ENCODE results near the gene PLEKHA1. TPM values are rescaled to one million over a fixed set of nuclear protein-coding genes. Genes with fewer than 3 reads are reported as not detected.

Gene PLEKHA1
- total and polyA plus RNA-seq, 12 donors, result 8.3 to 22.3 (median 13.1) TPM

DNA sequence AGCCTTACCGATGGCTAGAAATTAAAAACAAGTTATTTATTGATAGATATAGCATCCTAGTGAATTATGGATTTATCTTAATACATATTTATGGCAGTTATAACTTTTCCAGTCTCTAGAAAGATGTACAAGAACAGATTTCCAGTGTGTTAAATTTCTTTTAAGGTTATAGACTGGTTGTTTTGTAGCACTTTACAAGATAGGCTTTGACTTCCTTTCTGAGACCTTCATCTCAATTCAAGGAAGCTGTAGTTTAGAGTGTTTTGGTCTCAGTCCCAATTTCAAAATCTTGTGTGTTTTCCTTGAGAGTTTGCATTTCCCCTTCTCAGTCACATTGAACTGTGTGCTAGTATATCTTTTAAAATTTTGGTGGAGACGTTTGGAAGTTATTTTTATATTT is 30.1 kb downstream of the PLEKHA1 start:
- peaks cover 0 to 8% of the 10 kb centered on the region in 2 donors for H3K36me3 ChIP-seq (replicated peaks in 1 of 2)
- intact Hi-C loops (cut with DNase I), result no loop called here
- WGBS, 4 donors, result 65 to 74% (median 67%) methylated on average over 2 of the region's 2 CpGs
- peaks cover 0 to 5% (median 0%) of the 10 kb centered on the region in 3 donors for H3K9me3 ChIP-seq (replicated peaks in 1 of 3)
- H3K4me1 ChIP-seq (replicated peaks in 1 of 2), result no peaks in the 10 kb centered on the region
- no peaks in the 10 kb centered on the region for H3K27me3 ChIP-seq
- TF ChIP-seq, protein P1, sequence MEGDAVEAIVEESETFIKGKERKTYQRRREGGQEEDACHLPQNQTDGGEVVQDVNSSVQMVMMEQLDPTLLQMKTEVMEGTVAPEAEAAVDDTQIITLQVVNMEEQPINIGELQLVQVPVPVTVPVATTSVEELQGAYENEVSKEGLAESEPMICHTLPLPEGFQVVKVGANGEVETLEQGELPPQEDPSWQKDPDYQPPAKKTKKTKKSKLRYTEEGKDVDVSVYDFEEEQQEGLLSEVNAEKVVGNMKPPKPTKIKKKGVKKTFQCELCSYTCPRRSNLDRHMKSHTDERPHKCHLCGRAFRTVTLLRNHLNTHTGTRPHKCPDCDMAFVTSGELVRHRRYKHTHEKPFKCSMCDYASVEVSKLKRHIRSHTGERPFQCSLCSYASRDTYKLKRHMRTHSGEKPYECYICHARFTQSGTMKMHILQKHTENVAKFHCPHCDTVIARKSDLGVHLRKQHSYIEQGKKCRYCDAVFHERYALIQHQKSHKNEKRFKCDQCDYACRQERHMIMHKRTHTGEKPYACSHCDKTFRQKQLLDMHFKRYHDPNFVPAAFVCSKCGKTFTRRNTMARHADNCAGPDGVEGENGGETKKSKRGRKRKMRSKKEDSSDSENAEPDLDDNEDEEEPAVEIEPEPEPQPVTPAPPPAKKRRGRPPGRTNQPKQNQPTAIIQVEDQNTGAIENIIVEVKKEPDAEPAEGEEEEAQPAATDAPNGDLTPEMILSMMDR (IDR thresholded peaks at IDR 0.05), result no peak
- no peak for TF ChIP-seq POLR2A (IDR thresholded peaks at IDR 0.05)
- no peak overlapping the region for H3K4me3 ChIP-seq
- no peak for DNase-seq
- no peak overlapping the region for H3K27ac ChIP-seq

DNA sequence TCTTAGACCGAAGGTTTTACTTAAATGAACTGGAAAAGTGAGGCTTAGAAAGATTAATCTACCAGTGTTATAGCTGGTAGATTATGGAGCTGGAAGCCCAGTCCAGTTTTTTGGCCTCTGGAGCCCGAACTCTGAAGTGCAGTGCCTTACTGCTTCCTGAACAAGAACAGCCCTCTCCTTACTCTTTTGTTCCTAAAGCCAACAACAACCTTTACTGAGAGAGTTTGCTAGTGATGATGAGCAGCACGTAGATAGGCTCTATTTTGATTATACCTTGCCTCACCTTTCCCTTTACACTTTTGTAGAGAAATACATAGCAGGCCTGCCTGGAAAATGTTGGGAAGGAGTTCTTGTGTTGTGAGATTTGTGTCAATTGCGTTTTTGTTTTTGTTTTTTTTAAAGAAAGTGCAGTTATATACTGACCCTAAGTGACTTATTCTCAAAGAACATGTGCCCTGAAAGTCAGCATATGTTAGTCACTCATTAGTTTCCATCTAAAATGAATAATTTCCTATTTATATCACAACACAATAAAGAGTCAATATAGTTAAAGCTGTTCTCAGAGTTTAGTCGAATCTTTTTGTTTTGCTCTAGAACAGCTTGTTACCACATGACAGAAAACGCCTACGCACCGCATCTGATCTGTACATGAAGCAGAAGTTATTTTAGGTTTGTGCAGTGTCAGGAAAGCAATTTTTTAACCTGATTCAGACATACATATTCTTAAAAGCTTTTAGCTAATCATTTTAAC is 33.0 kb downstream of the PLEKHA1 start:
- WGBS, 4 donors, result 68 to 71% (median 69%) methylated on average over 8 of the region's 8 CpGs
- H3K36me3 ChIP-seq (replicated peaks in 1 of 2), result no peaks in the 10 kb centered on the region
- peak in 4 of 7 donors; percentile 4 to 73 (median 23) for DNase-seq
- no peak overlapping the region for H3K4me3 ChIP-seq
- H3K9me3 ChIP-seq (replicated peaks in 1 of 3), result peaks cover 0 to 5% (median 0%) of the 10 kb centered on the region in 3 donors
- no peak for TF ChIP-seq POLR2A (IDR thresholded peaks at IDR 0.05)
- TF ChIP-seq, protein P1 (IDR thresholded peaks at IDR 0.05), result no peak
- peak overlapping the region in 2 of 5 donors; percentile 13 to 46 for H3K27ac ChIP-seq
- H3K27me3 ChIP-seq, result no peaks in the 10 kb centered on the region
- H3K4me1 ChIP-seq (replicated peaks in 1 of 2), result no peaks in the 10 kb centered on the region
- intact Hi-C loops (cut with DNase I), result no loop called here

DNA sequence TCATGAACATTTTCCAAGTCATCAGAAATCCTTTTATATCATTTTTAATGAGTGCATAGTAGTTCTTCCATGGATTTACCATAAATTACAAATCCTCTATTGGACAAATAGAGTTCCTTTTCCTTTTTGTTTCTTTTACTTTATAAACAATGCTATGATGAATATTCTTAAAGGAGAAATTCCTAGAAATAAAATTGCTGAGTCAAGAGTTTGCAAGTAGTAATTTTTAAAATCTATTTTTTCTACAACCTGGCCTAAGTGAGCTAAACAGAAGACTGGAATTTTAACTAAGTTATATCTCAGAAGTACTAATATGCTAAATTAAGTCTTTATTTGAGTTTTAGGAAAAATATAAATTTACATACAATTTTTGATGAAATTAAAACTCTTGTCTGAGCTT is 38.8 kb downstream of the PLEKHA1 start:
- no peaks in the 10 kb centered on the region for H3K27me3 ChIP-seq
- peaks cover 0 to 8% of the 10 kb centered on the region in 2 donors for H3K4me1 ChIP-seq (replicated peaks in 1 of 2)
- no peak for DNase-seq
- intact Hi-C loops (cut with DNase I), result no loop called here
- TF ChIP-seq, protein P1 (IDR thresholded peaks at IDR 0.05), result no peak
- no peak for TF ChIP-seq POLR2A (IDR thresholded peaks at IDR 0.05)
- H3K9me3 ChIP-seq (replicated peaks in 1 of 3), result no peaks in the 10 kb centered on the region
- no peaks in the 10 kb centered on the region for H3K36me3 ChIP-seq (replicated peaks in 1 of 2)
- H3K4me3 ChIP-seq, result no peak overlapping the region
- H3K27ac ChIP-seq, result no peak overlapping the region

GRCh38 chr10:122417667-122418066 is 43.2 kb downstream of the PLEKHA1 start:
- H3K4me1 ChIP-seq (replicated peaks in 1 of 2), result peaks cover 6 to 20% of the 10 kb centered on the region in 2 donors
- WGBS, 4 donors, result 82 to 94% (median 89%) methylated on average over 2 of the region's 2 CpGs
- H3K9me3 ChIP-seq (replicated peaks in 1 of 3), result no peaks in the 10 kb centered on the region
- no peak overlapping the region for H3K4me3 ChIP-seq
- peaks cover 0 to 3% of the 10 kb centered on the region in 2 donors for H3K36me3 ChIP-seq (replicated peaks in 1 of 2)
- intact Hi-C loops (cut with DNase I), result no loop called here
- no peak overlapping the region for H3K27ac ChIP-seq
- TF ChIP-seq POLR2A (IDR thresholded peaks at IDR 0.05), result no peak
- TF ChIP-seq, protein P1 (IDR thresholded peaks at IDR 0.05), result no peak
- no peak for DNase-seq
- no peaks in the 10 kb centered on the region for H3K27me3 ChIP-seq

Data from adrenal gland (tissue), 12 donors.